Measurements from ENCODE around the gene MBNL1.

DNA sequence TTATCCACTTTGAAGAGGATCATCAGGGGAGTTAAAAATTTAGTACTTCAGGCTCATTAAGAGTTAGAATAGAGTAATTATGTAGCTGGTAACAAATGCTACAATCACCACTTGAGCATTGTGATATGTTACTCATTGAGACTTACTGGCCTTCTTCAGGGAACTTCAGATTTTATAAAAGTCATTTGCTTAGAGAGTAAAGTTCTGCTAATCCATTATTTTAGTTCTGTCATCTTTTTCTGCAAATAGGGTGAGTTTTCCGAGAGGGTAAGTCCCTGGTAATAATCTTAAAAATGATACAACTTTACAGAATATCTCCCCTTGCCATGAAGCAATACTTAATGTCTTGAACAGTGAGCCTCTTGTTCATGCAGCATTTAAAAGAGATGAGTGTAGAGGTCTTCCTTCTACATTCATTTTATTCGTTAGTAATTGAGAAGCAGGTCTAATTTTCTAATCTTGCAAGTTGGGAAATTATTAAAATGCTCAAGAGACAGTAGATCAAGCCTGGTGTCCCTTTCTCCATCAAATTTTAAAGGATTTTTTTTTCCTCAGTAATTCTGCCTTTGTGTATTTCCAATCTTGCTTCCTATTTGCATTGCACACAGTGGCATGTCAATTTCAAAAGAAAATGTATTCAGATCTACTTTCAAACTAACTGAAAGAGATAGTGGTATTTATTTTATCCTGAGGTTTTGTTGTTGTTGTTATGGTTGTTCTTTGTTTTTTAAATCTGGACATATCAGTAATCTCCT, 52.6 kb downstream of the MBNL1 start:
- TF ChIP-seq POLR2A (IDR thresholded peaks at IDR 0.05) = no peak
- TF ChIP-seq, protein P1, sequence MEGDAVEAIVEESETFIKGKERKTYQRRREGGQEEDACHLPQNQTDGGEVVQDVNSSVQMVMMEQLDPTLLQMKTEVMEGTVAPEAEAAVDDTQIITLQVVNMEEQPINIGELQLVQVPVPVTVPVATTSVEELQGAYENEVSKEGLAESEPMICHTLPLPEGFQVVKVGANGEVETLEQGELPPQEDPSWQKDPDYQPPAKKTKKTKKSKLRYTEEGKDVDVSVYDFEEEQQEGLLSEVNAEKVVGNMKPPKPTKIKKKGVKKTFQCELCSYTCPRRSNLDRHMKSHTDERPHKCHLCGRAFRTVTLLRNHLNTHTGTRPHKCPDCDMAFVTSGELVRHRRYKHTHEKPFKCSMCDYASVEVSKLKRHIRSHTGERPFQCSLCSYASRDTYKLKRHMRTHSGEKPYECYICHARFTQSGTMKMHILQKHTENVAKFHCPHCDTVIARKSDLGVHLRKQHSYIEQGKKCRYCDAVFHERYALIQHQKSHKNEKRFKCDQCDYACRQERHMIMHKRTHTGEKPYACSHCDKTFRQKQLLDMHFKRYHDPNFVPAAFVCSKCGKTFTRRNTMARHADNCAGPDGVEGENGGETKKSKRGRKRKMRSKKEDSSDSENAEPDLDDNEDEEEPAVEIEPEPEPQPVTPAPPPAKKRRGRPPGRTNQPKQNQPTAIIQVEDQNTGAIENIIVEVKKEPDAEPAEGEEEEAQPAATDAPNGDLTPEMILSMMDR (IDR thresholded peaks at IDR 0.05) = no peak
